ENCODE measurements around the gene MED6. TPM values are rescaled to one million over a fixed set of nuclear protein-coding genes. Genes with fewer than 3 reads are reported as not detected.
A peak's percentile ranks its signal among the peaks of the same experiment; 100 is the strongest.

Gene MED6
- polyA plus RNA-seq, 1 donor (not counting 4 experiments of a cell fraction or from before 2014, with no cell fraction given), result 52.6 TPM

GRCh38 chr14:70619708-70620107 lies 19.3 kb upstream of the MED6 start:
- Histone ChIP-seq H3K9me1 (ENCODE audit: control insufficient read depth, extremely low read depth, insufficient read depth, low read length) (no peaks in the 10 kb centered on the region), H3K9me3 (ENCODE audit: control insufficient read depth, low read depth, low read length) (no peaks in the 10 kb centered on the region), H3K4me3 (ENCODE audit: control insufficient read depth in 2 of 3, extremely low read depth in 1 of 3, insufficient read depth in 2 of 3, low read depth in 1 of 3, low read length in 3 of 3) (no peak overlapping the region), H4K20me1 (ENCODE audit: control insufficient read depth, extremely low read depth, insufficient read depth, low read length) (no peaks in the 10 kb centered on the region), H3K27ac (ENCODE audit: control insufficient read depth, insufficient read depth, low read length) (no peak overlapping the region), H3K4me2 (ENCODE audit: control insufficient read depth, extremely low read depth, insufficient read depth, low read depth, low read length) (no peak overlapping the region), H2AFZ (ENCODE audit: control insufficient read depth, low read length) (no peak overlapping the region), H3K79me2 (ENCODE audit: control insufficient read depth, insufficient read depth, low read length) (no peaks in the 10 kb centered on the region), H3K4me1 (ENCODE audit: control insufficient read depth, extremely low read depth, insufficient read depth, low read length) (no peaks in the 10 kb centered on the region), H3K27me3 (ENCODE audit: control insufficient read depth, extremely low read depth, insufficient read depth, low read length) (no peaks in the 10 kb centered on the region), H3K36me3 (ENCODE audit: control insufficient read depth in 2 of 2, extremely low read depth in 1 of 2, insufficient read depth in 2 of 2, low read length in 2 of 2) (no peaks in the 10 kb centered on the region), H3K9ac (ENCODE audit: control insufficient read depth, extremely low read depth, insufficient read depth, low read length) (no peak overlapping the region)
- dilution Hi-C loops (cut with MboI; ENCODE audit: extremely low pct_ligation_motif_present, low sequenced_read_pairs), result no loop called here
- no peak for TF ChIP-seq EZH2 (IDR thresholded peaks at IDR 0.05; ENCODE audit: low read length)
- TF ChIP-seq, protein P1, sequence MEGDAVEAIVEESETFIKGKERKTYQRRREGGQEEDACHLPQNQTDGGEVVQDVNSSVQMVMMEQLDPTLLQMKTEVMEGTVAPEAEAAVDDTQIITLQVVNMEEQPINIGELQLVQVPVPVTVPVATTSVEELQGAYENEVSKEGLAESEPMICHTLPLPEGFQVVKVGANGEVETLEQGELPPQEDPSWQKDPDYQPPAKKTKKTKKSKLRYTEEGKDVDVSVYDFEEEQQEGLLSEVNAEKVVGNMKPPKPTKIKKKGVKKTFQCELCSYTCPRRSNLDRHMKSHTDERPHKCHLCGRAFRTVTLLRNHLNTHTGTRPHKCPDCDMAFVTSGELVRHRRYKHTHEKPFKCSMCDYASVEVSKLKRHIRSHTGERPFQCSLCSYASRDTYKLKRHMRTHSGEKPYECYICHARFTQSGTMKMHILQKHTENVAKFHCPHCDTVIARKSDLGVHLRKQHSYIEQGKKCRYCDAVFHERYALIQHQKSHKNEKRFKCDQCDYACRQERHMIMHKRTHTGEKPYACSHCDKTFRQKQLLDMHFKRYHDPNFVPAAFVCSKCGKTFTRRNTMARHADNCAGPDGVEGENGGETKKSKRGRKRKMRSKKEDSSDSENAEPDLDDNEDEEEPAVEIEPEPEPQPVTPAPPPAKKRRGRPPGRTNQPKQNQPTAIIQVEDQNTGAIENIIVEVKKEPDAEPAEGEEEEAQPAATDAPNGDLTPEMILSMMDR (optimal IDR thresholded peaks at IDR 0.05 in 1 of 3, IDR thresholded peaks at IDR 0.05 in 1 of 3, conservative IDR thresholded peaks at IDR 0.05 in 1 of 3; ENCODE audit: extremely low read depth in 1 of 3, insufficient read depth in 2 of 3, low read length in 3 of 3), result no peak
- FAIRE-seq (peak; percentile 70), DNase-seq (ENCODE audit: low read depth, low spot score) (no peak)

DNA sequence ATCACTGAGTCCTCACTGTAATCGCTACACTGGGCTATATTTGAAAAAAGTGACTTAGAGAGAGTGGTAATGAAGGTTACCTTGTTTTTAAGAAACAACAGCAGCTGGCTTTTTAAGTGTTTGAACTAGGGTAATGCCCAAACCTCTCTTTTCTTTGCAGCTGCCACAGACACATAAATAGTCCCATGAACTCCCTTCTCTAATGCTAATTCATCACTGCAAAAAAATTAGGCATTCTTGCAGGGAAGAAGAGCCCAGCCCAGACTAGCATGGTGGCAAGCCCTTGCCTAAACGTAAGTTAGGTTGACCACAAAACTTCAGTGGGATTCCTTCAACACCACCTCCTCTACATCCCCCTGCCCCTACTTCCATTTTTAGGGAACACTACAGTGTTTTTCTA lies 17.9 kb upstream of the MED6 start:
- Histone ChIP-seq H3K9ac (ENCODE audit: control insufficient read depth, extremely low read depth, insufficient read depth, low read length) (no peak overlapping the region), H4K20me1 (ENCODE audit: control insufficient read depth, extremely low read depth, insufficient read depth, low read length) (no peaks in the 10 kb centered on the region), H3K9me3 (ENCODE audit: control insufficient read depth, low read depth, low read length) (no peaks in the 10 kb centered on the region), H2AFZ (ENCODE audit: control insufficient read depth, low read length) (no peak overlapping the region), H3K9me1 (ENCODE audit: control insufficient read depth, extremely low read depth, insufficient read depth, low read length) (no peaks in the 10 kb centered on the region), H3K4me3 (ENCODE audit: control insufficient read depth in 2 of 3, extremely low read depth in 1 of 3, insufficient read depth in 2 of 3, low read depth in 1 of 3, low read length in 3 of 3) (no peak overlapping the region), H3K27me3 (ENCODE audit: control insufficient read depth, extremely low read depth, insufficient read depth, low read length) (no peaks in the 10 kb centered on the region), H3K4me2 (ENCODE audit: control insufficient read depth, extremely low read depth, insufficient read depth, low read depth, low read length) (no peak overlapping the region), H3K36me3 (ENCODE audit: control insufficient read depth in 2 of 2, extremely low read depth in 1 of 2, insufficient read depth in 2 of 2, low read length in 2 of 2) (no peaks in the 10 kb centered on the region), H3K79me2 (ENCODE audit: control insufficient read depth, insufficient read depth, low read length) (no peaks in the 10 kb centered on the region), H3K27ac (ENCODE audit: control insufficient read depth, insufficient read depth, low read length) (no peak overlapping the region), H3K4me1 (ENCODE audit: control insufficient read depth, extremely low read depth, insufficient read depth, low read length) (no peaks in the 10 kb centered on the region)
- dilution Hi-C loops (cut with MboI; ENCODE audit: extremely low pct_ligation_motif_present, low sequenced_read_pairs), result no loop called here
- no peak for DNase-seq (ENCODE audit: low read depth, low spot score)
- no peak for FAIRE-seq
- TF ChIP-seq EZH2 (IDR thresholded peaks at IDR 0.05; ENCODE audit: low read length), result no peak
- TF ChIP-seq, protein P1 (optimal IDR thresholded peaks at IDR 0.05 in 1 of 3, IDR thresholded peaks at IDR 0.05 in 1 of 3, conservative IDR thresholded peaks at IDR 0.05 in 1 of 3; ENCODE audit: extremely low read depth in 1 of 3, insufficient read depth in 2 of 3, low read length in 3 of 3), result no peak
